PC-3 (cell line): Measurements from ENCODE around the gene OR2AE1.

Source experiments
- CTCF ChIP-seq: fragments of 300-600 bp; sonication (generic); conservative IDR thresholded peaks from 2 replicates; pipeline ENCODE4 v1.5.1; 2017; ENCODE audit warnings: antibody characterized with exemption, low read depth, mild to moderate bottlenecking, low read length
- EZH2phosphoT487 ChIP-seq: fragments of 300-600 bp; sonication (generic); IDR thresholded peaks from 2 replicates; pipeline ENCODE4 v1.6.1; 2018; ENCODE audit warnings: mild to moderate bottlenecking, antibody characterized with exemption, low read length, borderline replicate concordance

GRCh38 chr7:99831595-99831994 lies 45.2 kb downstream of the OR2AE1 start:
- TF ChIP-seq CTCF = no peak
- no peak for TF ChIP-seq EZH2phosphoT487
